H1 (cell line): Measurements from ENCODE around the gene ANO6. TPM values are rescaled to one million over a fixed set of nuclear protein-coding genes. Genes with fewer than 3 reads are reported as not detected.

Experiments
- CTCF ChIA-PET: fragments of 300-600 bp; sonication (Branson Sonifier 250); formaldehyde crosslinking; loops from one replicate; lab custom pipeline; 2021; ENCODE audit not compliant: partially characterized antibody; lab: Charles Lee
- POLR2A ChIA-PET: fragments of 300-600 bp; sonication (Branson Sonifier 250); formaldehyde crosslinking; loops from one replicate; lab custom pipeline; 2021; ENCODE audit warnings: inconsistent platforms; ENCODE audit not compliant: partially characterized antibody; lab: Charles Lee
- DNase-seq, 2 experiments: peaks; one replicate each; pipeline versions ENCODE4 v3.0.0 to v3.0.0-alpha.2; 2010 to 2022; ENCODE audit warnings: low spot score in 2 of 2, low read depth in 1 of 2, mixed read lengths in 1 of 2
- FAIRE-seq: peaks from 2 replicates; lab custom pipeline; 2011; peaks lifted over from hg19 to GRCh38; lab: Jason Lieb, UNC
- H2AFZ ChIP-seq: 2 replicates; pipeline ENCODE4 v1.8.1; 2012; ENCODE audit warnings: low read length, inconsistent platforms
- H2AK5ac ChIP-seq: 2 replicates; pipeline ENCODE4 v1.6.1; 2013; ENCODE audit warnings: low read depth, low read length
- H2BK120ac ChIP-seq: replicated peaks from 2 replicates; pipeline ENCODE3; 2013; ENCODE audit warnings: low read depth, low read length, inconsistent platforms
- H2BK12ac ChIP-seq: 2 replicates; pipeline ENCODE4 v1.6.1; 2013; ENCODE audit warnings: low read depth, low read length
- H2BK15ac ChIP-seq: 2 replicates; pipeline ENCODE4 v1.6.1; 2013; ENCODE audit warnings: low read length
- H2BK20ac ChIP-seq: 2 replicates; pipeline ENCODE4 v1.6.1; 2013; ENCODE audit warnings: low read length
- H2BK5ac ChIP-seq: 2 replicates; pipeline ENCODE4 v1.6.1; 2013; ENCODE audit warnings: low read depth, low read length
- H3K14ac ChIP-seq: 2 replicates; pipeline ENCODE4 v1.6.1; 2013; ENCODE audit warnings: inconsistent platforms; ENCODE audit not compliant: insufficient read length
- H3K18ac ChIP-seq: 2 replicates; pipeline ENCODE4 v1.6.1; 2013; ENCODE audit warnings: low read length; ENCODE audit errors: extremely low read depth
- H3K23ac ChIP-seq: 2 replicates; pipeline ENCODE4 v1.6.1; 2013; ENCODE audit warnings: inconsistent platforms; ENCODE audit not compliant: insufficient read length
- H3K23me2 ChIP-seq: 2 replicates; pipeline ENCODE4 v1.6.1; 2013; ENCODE audit warnings: low read depth, low read length
- H3K27ac ChIP-seq: 2 replicates; pipeline ENCODE4 v1.6.1; 2011; ENCODE audit warnings: low read depth, low read length, inconsistent platforms
- H3K27me3 ChIP-seq, 4 experiments: replicated peaks in 1 of 4; 1 replicate in 1 of 4; 2 replicates in 3 of 4; pipeline versions ENCODE4 v1.6.1 to v1.8.1; 2011 to 2013; ENCODE audit warnings: low read length in 3 of 4, mild to moderate bottlenecking in 3 of 4, inconsistent platforms in 2 of 4, mixed read lengths in 2 of 4, moderate library complexity in 1 of 4; ENCODE audit not compliant: control insufficient read depth in 3 of 4, insufficient read depth in 3 of 4; ENCODE audit errors: extremely low read depth in 1 of 4
- H3K36me3 ChIP-seq, 4 experiments: 2 replicates each; pipeline versions ENCODE4 v1.6.1 to v1.8.1; 2011 to 2013; ENCODE audit warnings: mild to moderate bottlenecking in 4 of 4, low read length in 3 of 4, moderate library complexity in 2 of 4, control low read depth in 1 of 4, inconsistent platforms in 1 of 4; ENCODE audit not compliant: insufficient read depth in 4 of 4, control insufficient read depth in 2 of 4
- H3K4ac ChIP-seq: replicated peaks from 2 replicates; pipeline ENCODE3; 2013; ENCODE audit warnings: low read length, low read depth, mixed read lengths, inconsistent platforms; ENCODE audit not compliant: insufficient read length
- H3K4me1 ChIP-seq, 4 experiments: replicated peaks in 1 of 4; 1 replicate in 1 of 4; 2 replicates in 3 of 4; pipeline versions ENCODE4 v1.6.1 to v1.8.1; 2011 to 2013; ENCODE audit warnings: low read length in 3 of 4, inconsistent platforms in 2 of 4, mixed read lengths in 1 of 4; ENCODE audit not compliant: insufficient read depth in 4 of 4, control insufficient read depth in 3 of 4
- H3K4me2 ChIP-seq, 2 experiments: 2 replicates each; pipeline versions ENCODE4 v1.6.1 to v1.8.1; 2011 to 2013; ENCODE audit warnings: low read depth in 2 of 2, low read length in 2 of 2, control low read depth in 1 of 2, inconsistent platforms in 1 of 2, mild to moderate bottlenecking in 1 of 2; ENCODE audit not compliant: insufficient read depth in 1 of 2
- H3K4me3 ChIP-seq, 4 experiments: fragments of 200-600, 300-600 bp in 1 of 4; sonication (generic), shearing (Covaris generic), sonication (Bioruptor Twin) in 1 of 4; 2 replicates each; pipeline versions ENCODE4 v1.5.1 to v1.8.1; 2011 to 2016; ENCODE audit warnings: low read length in 4 of 4, low read depth in 3 of 4, control low read depth in 2 of 4, inconsistent platforms in 2 of 4, mild to moderate bottlenecking in 2 of 4, mixed read lengths in 1 of 4, moderate library complexity in 1 of 4; ENCODE audit not compliant: insufficient read depth in 2 of 4; ENCODE audit errors: extremely low read depth in 1 of 4
- H3K56ac ChIP-seq: replicated peaks from 2 replicates; pipeline ENCODE3; 2013; ENCODE audit warnings: low read depth, mild to moderate bottlenecking, mixed read lengths, low read length, inconsistent platforms; ENCODE audit not compliant: insufficient read length
- H3K79me1 ChIP-seq: 2 replicates; pipeline ENCODE4 v1.6.1; 2013; ENCODE audit warnings: low read depth, low read length, control low read depth
- H3K79me2 ChIP-seq, 2 experiments: 2 replicates each; pipeline versions ENCODE4 v1.6.1 to v1.8.1; 2012 to 2013; ENCODE audit warnings: low read length in 2 of 2, mild to moderate bottlenecking in 2 of 2, inconsistent platforms in 1 of 2; ENCODE audit not compliant: insufficient read depth in 2 of 2, control insufficient read depth in 1 of 2
- H3K9ac ChIP-seq, 4 experiments: replicated peaks in 1 of 4; 1 replicate in 1 of 4; 2 replicates in 3 of 4; pipeline versions ENCODE4 v1.6.1 to v1.8.1; 2011 to 2013; ENCODE audit warnings: low read depth in 3 of 4, low read length in 3 of 4, control low read depth in 2 of 4, mild to moderate bottlenecking in 2 of 4, moderate library complexity in 2 of 4, inconsistent platforms in 1 of 4; ENCODE audit errors: extremely low read depth in 1 of 4
- H3K9me3 ChIP-seq, 2 experiments: 2 replicates each; pipeline versions ENCODE4 v1.6.1 to v1.8.1; 2012 to 2013; ENCODE audit warnings: mild to moderate bottlenecking in 2 of 2, moderate library complexity in 2 of 2, control low read depth in 1 of 2, inconsistent platforms in 1 of 2, low read depth in 1 of 2, low read length in 1 of 2, mixed read lengths in 1 of 2; ENCODE audit not compliant: insufficient read depth in 2 of 2
- H4K20me1 ChIP-seq, 2 experiments: replicated peaks in 1 of 2; 2 replicates each; pipeline versions ENCODE3 to v1.8.1; 2011 to 2013; ENCODE audit warnings: inconsistent platforms in 2 of 2, low read length in 2 of 2, mild to moderate bottlenecking in 1 of 2; ENCODE audit not compliant: insufficient read depth in 2 of 2, control insufficient read depth in 1 of 2
- H4K5ac ChIP-seq: 2 replicates; pipeline ENCODE4 v1.6.1; 2013; ENCODE audit warnings: low read length, low read depth, mixed read lengths, inconsistent platforms; ENCODE audit not compliant: insufficient read length
- H4K8ac ChIP-seq: 2 replicates; pipeline ENCODE4 v1.8.0; 2013; ENCODE audit warnings: mild to moderate bottlenecking, moderate library complexity, low read length, inconsistent platforms; ENCODE audit not compliant: insufficient read depth; ENCODE audit errors: extremely low read depth
- H4K91ac ChIP-seq: replicated peaks from 2 replicates; pipeline ENCODE3; 2013; ENCODE audit warnings: low read length, mixed read lengths, inconsistent platforms; ENCODE audit not compliant: insufficient read length
- CBX8 ChIP-seq: fragments of 300-800, 300-1000 bp; sonication (generic); IDR thresholded peaks from 2 replicates; pipeline ENCODE4 v1.7.1; 2016; ENCODE audit warnings: low read depth, low read length, borderline replicate concordance
- CEBPB ChIP-seq: IDR thresholded peaks from 2 replicates; pipeline ENCODE4 v1.6.1; 2012; ENCODE audit warnings: low read depth, low read length
- CHD2 ChIP-seq: IDR thresholded peaks from 2 replicates; pipeline ENCODE4 v1.6.1; 2012; ENCODE audit warnings: low read length, improper control_type of control experiment
- JUN ChIP-seq: IDR thresholded peaks from 2 replicates; pipeline ENCODE4 v1.6.1; 2011; ENCODE audit warnings: low read depth, mild to moderate bottlenecking, improper control_type of control experiment, low read length
- MAFK ChIP-seq: IDR thresholded peaks from 2 replicates; pipeline ENCODE4 v1.6.1; 2012; ENCODE audit warnings: low read depth, mild to moderate bottlenecking, improper control_type of control experiment, low read length
- PHF8 ChIP-seq: fragments of 200-600 bp; sonication (generic); conservative IDR thresholded peaks from 2 replicates; pipeline ENCODE4 v1.7.1; 2012; ENCODE audit warnings: low read depth, mild to moderate bottlenecking, inconsistent platforms, low read length, moderate library complexity
- POU5F1 ChIP-seq: IDR thresholded peaks from 2 replicates; pipeline ENCODE4 v1.6.1; 2011; ENCODE audit warnings: low read depth, mild to moderate bottlenecking, low read length, moderate library complexity
- RBBP5 ChIP-seq: IDR thresholded peaks from 2 replicates; pipeline ENCODE4 v1.7.1; 2012; ENCODE audit warnings: low read depth, mild to moderate bottlenecking, inconsistent platforms, low read length, moderate library complexity, borderline replicate concordance
- SAP30 ChIP-seq: fragments of 300-600 bp; sonication (generic); IDR thresholded peaks from 2 replicates; pipeline ENCODE4 v1.7.1; 2012; ENCODE audit warnings: low read length, moderate library complexity, mild to moderate bottlenecking, inconsistent platforms; ENCODE audit not compliant: insufficient read depth, insufficient replicate concordance
- SIN3A ChIP-seq, 2 experiments: IDR thresholded peaks in 1 of 2; conservative IDR thresholded peaks in 1 of 2; 2 replicates each; pipeline ENCODE4 v1.6.1; 2011 to 2012; ENCODE audit warnings: low read length in 2 of 2, improper control_type of control experiment in 1 of 2, low read depth in 1 of 2, mild to moderate bottlenecking in 1 of 2
- SIRT6 ChIP-seq: IDR thresholded peaks from one replicate; pipeline ENCODE4 v1.7.1; 2012; ENCODE audit warnings: low read length, inconsistent platforms
- SP1 ChIP-seq: IDR thresholded peaks from 2 replicates; pipeline ENCODE4 v1.6.1; 2011; ENCODE audit warnings: low read depth, low read length
- TAF7 ChIP-seq: optimal IDR thresholded peaks from 2 replicates; pipeline ENCODE3; 2011; ENCODE audit warnings: low read depth, mild to moderate bottlenecking, inconsistent platforms, low read length, moderate library complexity, borderline replicate concordance
- WGBS, 2 experiments: shearing (Covaris generic) in 1 of 2; methylation state at CpG; one replicate each; pipeline versions ENCODE4 v1.1.6 to v1.1.7; 2013 to 2015; ENCODE audit warnings: low lambda C conversion rate in 2 of 2, mixed read lengths in 2 of 2, inconsistent platforms in 1 of 2, low coverage in 1 of 2, missing lambda C conversion rate in 1 of 2; ENCODE audit not compliant: insufficient replicate concordance in 2 of 2, insufficient coverage in 1 of 2, insufficient read length in 1 of 2; ENCODE audit errors: extremely low coverage in 1 of 2, missing lambda C conversion rate in 1 of 2; 5-methylcytosine and 5-hydroxymethylcytosine counted together
- polyA plus RNA-seq, 7 experiments: library from polyadenylated mRNA; depleted of rRNA in 3 of 7; stranded (reverse) in 5 of 7; unstranded in 2 of 7; fragments of >200 nt in 5 of 7; fragments of 200-250 nt in 2 of 7; gene quantifications; 1 replicate in 5 of 7; 2 replicates in 1 of 7; 4 replicates in 1 of 7; pipeline versions ENCODE4 v1.2.1 to v1.2.3, GENCODE V29; 2011 to 2013; ENCODE audit warnings: missing spikeins in 2 of 7, mixed read lengths in 2 of 7
- total RNA-seq: library from RNA; stranded (reverse); fragmentation: NEBNext Ultra II Directional; extraction: Animal tissue kit (Norgen Biotek cat#: 25700); gene quantifications from 2 replicates; pipeline ENCODE4 v1.2.1, GENCODE V29; 2021

Gene ANO6
- total and polyA plus RNA-seq, 2 of the 8 experiments (the other 6 are each of a cell fraction or from before 2014, with no cell fraction given): 15.1 to 39.7 TPM

DNA sequence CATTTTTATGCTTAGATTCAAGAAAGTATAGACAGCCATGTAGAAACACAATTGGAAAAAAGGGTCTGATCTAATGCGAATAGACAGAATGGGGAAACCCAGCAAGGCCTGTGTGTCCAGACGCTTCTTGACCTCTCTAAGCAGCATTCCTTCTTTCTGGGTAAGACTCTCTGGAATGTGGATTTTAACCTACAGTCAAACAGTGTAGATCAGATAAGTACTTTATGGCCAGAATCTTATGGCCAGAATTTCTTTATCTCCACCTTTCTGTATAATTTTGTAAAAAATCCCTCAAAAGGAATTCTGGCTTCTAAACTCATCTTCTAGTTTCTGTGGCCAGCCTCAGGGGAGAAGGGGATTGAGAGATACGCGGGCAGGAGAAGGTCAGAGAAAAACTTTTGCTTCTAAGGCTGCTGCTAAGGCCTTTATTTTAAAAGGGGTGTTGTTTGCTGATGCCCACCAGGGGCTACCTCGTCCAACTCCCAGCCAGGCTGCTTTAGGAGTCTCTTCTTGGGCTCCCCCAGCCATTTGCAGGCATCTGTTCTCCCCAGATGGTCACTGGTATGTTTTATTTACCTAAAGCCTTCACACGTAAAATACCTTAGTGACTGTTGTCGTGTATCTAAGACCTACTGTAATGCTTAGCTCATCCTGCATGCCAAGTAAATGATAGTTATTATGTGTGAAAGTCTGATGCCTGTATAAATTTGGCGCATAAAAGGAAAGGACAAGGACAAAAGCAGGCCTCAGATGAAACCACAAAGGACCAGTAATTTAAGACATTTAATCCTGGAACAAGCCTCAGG is 68.4 kb downstream of the ANO6 start:
- Histone ChIP-seq H3K79me1 (no peaks in the 10 kb centered on the region; the same call in 1 of the 2 replicates), H4K20me1 (peaks cover 2 to 4% of the 10 kb centered on the region in 2 experiments), H3K4me3 (no peak overlapping the region), H3K9ac (no peak overlapping the region), H3K4ac (no peak overlapping the region), H3K23ac (no peak overlapping the region), H2BK20ac (no peak overlapping the region), H2BK15ac (no peak overlapping the region), H3K56ac (no peak overlapping the region), H2BK120ac (no peak overlapping the region), H4K8ac (no peak overlapping the region), H2BK5ac (no peak overlapping the region), H3K14ac (no peak overlapping the region), H3K79me2 (0 out of 4 replicates have a peak, but pooled peaks cover 0 to 14% of the 10 kb centered on the region in 2 experiments), H3K27me3 (no peaks in the 10 kb centered on the region), H4K5ac (no peak overlapping the region), H2AFZ (no peak overlapping the region), H4K91ac (no peak overlapping the region), H3K23me2 (no peaks in the 10 kb centered on the region), H3K4me1 (peaks cover 2 to 9% (median 6%) of the 10 kb centered on the region in 4 experiments; a peak in 4 of 7 replicates), H3K18ac (no peak overlapping the region), H2BK12ac (no peak overlapping the region), H3K36me3 (no peaks in the 10 kb centered on the region; a peak in 2 of 8 replicates), H3K9me3 (no peaks in the 10 kb centered on the region), H2AK5ac (no peak overlapping the region), H3K4me2 (no peak overlapping the region), H3K27ac (no peak overlapping the region)
- DNase-seq (no peak), FAIRE-seq (no peak)
- ChIA-PET CTCF (interaction anchor here (0.9 to 2.5 kb wide), 5 partner anchors 8 to 104 kb away, joined by 3 to 11 read pairs (median 4); no protein-coding TSS in a partner anchor), POLR2A (no interaction called here)
- 62% methylated on average over 7 of the region's 8 CpGs; no CpG with 5 or more reads in 1 of the 2 experiments for WGBS, 2 experiments
- TF ChIP-seq POU5F1 (no peak), SIN3A (conservative IDR thresholded peaks at IDR 0.05 in 1 of 2, IDR thresholded peaks at IDR 0.05 in 1 of 2; ENCODE audit: low read depth in 1 of 2, low read length in 2 of 2) (no peak), MAFK (no peak), SP1 (no peak), JUN (no peak), SAP30 (no peak), CBX8 (no peak), CEBPB (no peak), SIRT6 (no peak), CHD2 (no peak), RBBP5 (no peak), PHF8 (no peak), TAF7 (no peak)
